ENCODE results near the gene HLA-B.

Gene HLA-B

DNA sequence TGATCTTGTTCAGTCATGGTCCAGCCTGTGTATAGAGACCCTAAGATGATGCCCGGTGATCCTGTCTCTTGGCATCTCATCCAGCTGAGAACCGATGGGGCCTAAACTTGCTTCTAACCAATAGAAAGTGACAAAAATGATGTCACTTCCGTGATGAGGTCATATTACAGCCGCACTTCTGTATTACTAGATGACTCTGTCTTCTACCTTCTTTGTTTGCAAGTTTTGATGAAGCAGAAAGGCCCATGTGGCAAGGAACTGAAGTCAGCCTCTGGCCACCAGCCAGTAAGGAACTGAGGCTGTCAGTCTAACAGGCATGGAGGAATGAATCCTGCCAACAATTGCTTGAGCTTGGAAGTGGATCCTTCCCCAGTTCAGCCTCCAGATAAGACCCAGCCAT, 52.3 kb downstream of the HLA-B start:
- TF ChIP-seq, protein P1, sequence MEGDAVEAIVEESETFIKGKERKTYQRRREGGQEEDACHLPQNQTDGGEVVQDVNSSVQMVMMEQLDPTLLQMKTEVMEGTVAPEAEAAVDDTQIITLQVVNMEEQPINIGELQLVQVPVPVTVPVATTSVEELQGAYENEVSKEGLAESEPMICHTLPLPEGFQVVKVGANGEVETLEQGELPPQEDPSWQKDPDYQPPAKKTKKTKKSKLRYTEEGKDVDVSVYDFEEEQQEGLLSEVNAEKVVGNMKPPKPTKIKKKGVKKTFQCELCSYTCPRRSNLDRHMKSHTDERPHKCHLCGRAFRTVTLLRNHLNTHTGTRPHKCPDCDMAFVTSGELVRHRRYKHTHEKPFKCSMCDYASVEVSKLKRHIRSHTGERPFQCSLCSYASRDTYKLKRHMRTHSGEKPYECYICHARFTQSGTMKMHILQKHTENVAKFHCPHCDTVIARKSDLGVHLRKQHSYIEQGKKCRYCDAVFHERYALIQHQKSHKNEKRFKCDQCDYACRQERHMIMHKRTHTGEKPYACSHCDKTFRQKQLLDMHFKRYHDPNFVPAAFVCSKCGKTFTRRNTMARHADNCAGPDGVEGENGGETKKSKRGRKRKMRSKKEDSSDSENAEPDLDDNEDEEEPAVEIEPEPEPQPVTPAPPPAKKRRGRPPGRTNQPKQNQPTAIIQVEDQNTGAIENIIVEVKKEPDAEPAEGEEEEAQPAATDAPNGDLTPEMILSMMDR (conservative IDR thresholded peaks at IDR 0.05; ENCODE audit: low read length) = no peak
- no peak for DNase-seq (ENCODE audit: low read depth)
- no peak overlapping the region for H3K4me3 ChIP-seq (ENCODE audit: low read length)

Measured in AG10803 (cell line).